ENCODE measurements around the gene KCP. TPM values are rescaled to one million over a fixed set of nuclear protein-coding genes. Genes with fewer than 3 reads are reported as not detected.

KCP gene
- total and polyA plus RNA-seq, 8 donors: 1.5 to 9.8 (median 7.0) TPM

- Histone ChIP-seq H3K27me3 (peaks cover 7 to 53% of the 10 kb centered on the region in 2 donors), H3K9me3 (no peaks in the 10 kb centered on the region), H3K27ac (peak overlapping the region; percentile 76 to 89), H3K4me1 (peaks cover 0 to 76% of the 10 kb centered on the region in 2 donors), H3K4me3 (peak overlapping the region; percentile 51 to 76), H3K36me3 (no peaks in the 10 kb centered on the region)
- ATAC-seq (peak; percentile 43), DNase-seq (peak in 2 of 4 donors; percentile 76 to 90)
- no peak for TF ChIP-seq CTCF (IDR thresholded peaks at IDR 0.05)
- intact Hi-C loops (cut with DNase I): no loop called here
Observed at GRCh38 chr7:128938544-128939074, 28.1 kb upstream of the KCP start.

GRCh38 chr7:128937647-128938543 lies 27.4 kb upstream of the KCP start, which contains the start of gene IRF5:
TSS of gene IRF5 (plus strand) at chr7:128937927. CDS start at chr7:128942082, 4,155 bp downstream.
- H3K4me3 ChIP-seq: peak within 1 kb of the TSS; percentile 51 to 76
- peak in 2 of 4 donors; percentile 82 to 97 for DNase-seq
- intact Hi-C loops (cut with DNase I): no loop called here
- peak within 1 kb of the TSS; percentile 76 to 89 for H3K27ac ChIP-seq
- H3K9me3 ChIP-seq: no peaks in the 10 kb centered on the region
- ATAC-seq: peak; percentile 72
- peaks cover 7 to 53% of the 10 kb centered on the region in 2 donors for H3K27me3 ChIP-seq
- no peaks in the 10 kb centered on the region for H3K36me3 ChIP-seq
- TF ChIP-seq CTCF (IDR thresholded peaks at IDR 0.05): no peak
- peaks cover 0 to 78% of the 10 kb centered on the region in 2 donors for H3K4me1 ChIP-seq

DNA sequence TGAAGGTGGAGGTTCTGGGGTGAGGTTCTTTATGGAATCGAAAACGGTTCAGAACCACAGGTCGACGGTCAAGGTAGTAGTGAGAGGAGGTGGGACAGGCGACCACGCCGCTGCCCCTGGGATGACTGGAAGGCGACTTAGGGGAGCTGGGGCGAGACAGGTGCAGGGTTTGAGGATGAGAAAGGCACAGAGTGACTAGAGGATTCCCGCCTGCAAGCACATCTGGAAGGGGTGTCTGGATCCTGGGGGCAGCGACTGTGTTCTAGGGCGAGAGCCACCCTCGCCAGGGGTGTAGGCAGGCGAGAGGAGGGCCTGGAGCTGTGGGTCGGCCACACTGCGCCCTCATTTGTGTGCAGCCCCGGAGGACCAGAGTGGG lies 26.8 kb upstream of the KCP start:
- Histone ChIP-seq H3K4me1 (peaks cover 0 to 78% of the 10 kb centered on the region in 2 donors), H3K4me3 (peak overlapping the region in 1 of 2 donors; percentile 76), H3K27me3 (peaks cover 7 to 53% of the 10 kb centered on the region in 2 donors), H3K9me3 (no peaks in the 10 kb centered on the region), H3K27ac (peak overlapping the region; percentile 76 to 89), H3K36me3 (no peaks in the 10 kb centered on the region)
- DNase-seq (no peak), ATAC-seq (no peak)
- TF ChIP-seq CTCF (IDR thresholded peaks at IDR 0.05): no peak
- intact Hi-C loops (cut with DNase I): no loop called here

GRCh38 chr7:128936798-128937197 lies 26.3 kb upstream of the KCP start:
- intact Hi-C loops (cut with DNase I): no loop called here
- peaks cover 0 to 79% of the 10 kb centered on the region in 2 donors for H3K4me1 ChIP-seq
- TF ChIP-seq CTCF (IDR thresholded peaks at IDR 0.05): no peak
- no peak overlapping the region for H3K27ac ChIP-seq
- no peaks in the 10 kb centered on the region for H3K9me3 ChIP-seq
- no peak overlapping the region for H3K4me3 ChIP-seq
- peaks cover 7 to 53% of the 10 kb centered on the region in 2 donors for H3K27me3 ChIP-seq
- H3K36me3 ChIP-seq: no peaks in the 10 kb centered on the region
- ATAC-seq (no peak), DNase-seq (no peak)

GRCh38 chr7:128935342-128935730 lies 24.8 kb upstream of the KCP start:
- Histone ChIP-seq H3K4me1 (peaks cover 0 to 64% of the 10 kb centered on the region in 2 donors), H3K36me3 (no peaks in the 10 kb centered on the region), H3K27ac (peak overlapping the region in 1 of 2 donors; percentile 47), H3K4me3 (no peak overlapping the region), H3K27me3 (peaks cover 7 to 44% of the 10 kb centered on the region in 2 donors), H3K9me3 (no peaks in the 10 kb centered on the region)
- no peak for ATAC-seq
- DNase-seq: no peak
- intact Hi-C loops (cut with DNase I): no loop called here
- TF ChIP-seq CTCF (IDR thresholded peaks at IDR 0.05): no peak
